Left forelimb (tissue), 1 donor: ENCODE measurements around the gene TRDMT1.

Experiments used
- DNase-seq: peaks from one replicate; pipeline ENCODE4 v3.0.0-alpha.2; 2018; ENCODE audit warnings: low spot score

TRDMT1 gene

DNA sequence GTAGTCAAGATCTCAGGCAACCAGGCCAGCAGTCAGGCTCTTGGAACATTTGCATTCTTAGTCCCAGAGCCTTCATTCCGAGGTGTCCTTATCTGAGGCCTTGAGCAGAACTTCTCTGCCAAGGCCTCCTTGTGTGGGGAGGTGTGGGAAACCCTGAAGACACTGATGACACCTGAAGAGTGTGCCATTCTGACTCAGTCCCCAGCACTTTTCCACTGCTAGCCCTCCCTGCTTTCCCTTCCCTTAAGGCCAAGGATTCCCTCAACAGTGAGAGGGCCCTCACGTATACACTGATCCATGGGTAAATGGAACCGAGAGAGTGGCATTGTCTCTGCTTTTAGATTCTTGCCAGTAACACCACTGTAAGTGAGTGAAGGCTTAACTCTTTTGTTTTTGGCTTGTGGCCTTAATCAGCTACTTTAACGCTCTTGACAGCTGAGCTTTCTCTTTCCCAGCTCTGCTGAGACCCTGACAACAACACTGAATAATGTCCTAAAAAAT lies 30.3 kb downstream of the TRDMT1 start:
- DNase-seq: no peak

DNA sequence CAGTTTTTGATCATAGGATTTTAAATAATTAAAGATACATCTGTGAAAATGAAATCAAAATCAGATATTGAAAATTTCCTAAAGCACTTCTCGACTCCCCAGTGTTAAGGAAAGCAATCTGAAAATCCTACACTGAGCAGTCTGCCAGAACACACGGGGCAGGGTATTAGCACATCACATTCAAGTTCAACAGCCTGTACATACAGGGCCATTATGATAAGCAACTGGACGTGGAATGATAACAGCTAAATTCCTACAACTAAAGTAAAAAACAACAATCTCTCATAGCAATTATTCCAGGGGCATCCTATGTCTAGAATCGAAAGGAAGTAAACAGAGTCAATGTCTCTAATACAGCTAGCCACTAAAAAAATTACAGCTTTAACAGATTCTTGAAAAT lies 31.7 kb downstream of the TRDMT1 start:
- no peak for DNase-seq

DNA sequence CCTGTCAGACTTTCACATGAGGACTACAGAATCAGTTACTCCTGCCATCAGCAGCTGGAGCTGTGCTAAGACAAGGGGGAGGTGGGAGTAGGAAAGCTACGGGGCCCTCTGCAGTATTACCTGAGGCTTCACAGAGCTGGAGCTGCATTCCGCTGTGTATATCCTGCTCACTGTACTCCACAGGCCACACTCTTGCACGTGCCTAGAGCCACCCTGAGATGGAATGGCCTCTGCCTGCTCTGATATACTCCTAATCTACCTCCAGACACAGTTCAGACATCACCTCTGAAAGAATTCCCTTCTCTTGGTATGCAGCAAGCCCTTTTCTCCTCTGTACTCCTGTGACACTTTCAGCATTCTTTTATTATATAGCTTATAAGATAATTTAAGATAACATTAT lies 34.8 kb downstream of the TRDMT1 start:
- no peak for DNase-seq

DNA sequence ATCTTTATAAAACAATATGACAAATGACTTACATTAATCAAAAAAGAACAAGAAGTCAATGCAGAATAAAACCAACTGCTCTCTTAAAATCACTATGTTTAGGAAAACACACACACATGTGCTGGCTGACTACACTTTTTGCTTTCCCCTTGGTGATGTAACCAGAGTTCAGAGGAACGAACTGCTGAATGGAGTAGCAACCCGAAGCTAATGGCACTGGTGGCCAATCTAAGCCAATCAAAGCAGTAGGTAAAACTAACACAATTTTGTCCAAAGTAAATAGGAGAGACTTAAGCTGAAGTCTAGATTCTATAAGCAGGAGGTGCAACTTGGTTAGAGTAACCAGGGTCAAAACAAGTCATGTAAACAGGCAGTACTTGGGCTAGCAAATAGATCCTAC lies 38.6 kb downstream of the TRDMT1 start:
- no peak for DNase-seq

DNA sequence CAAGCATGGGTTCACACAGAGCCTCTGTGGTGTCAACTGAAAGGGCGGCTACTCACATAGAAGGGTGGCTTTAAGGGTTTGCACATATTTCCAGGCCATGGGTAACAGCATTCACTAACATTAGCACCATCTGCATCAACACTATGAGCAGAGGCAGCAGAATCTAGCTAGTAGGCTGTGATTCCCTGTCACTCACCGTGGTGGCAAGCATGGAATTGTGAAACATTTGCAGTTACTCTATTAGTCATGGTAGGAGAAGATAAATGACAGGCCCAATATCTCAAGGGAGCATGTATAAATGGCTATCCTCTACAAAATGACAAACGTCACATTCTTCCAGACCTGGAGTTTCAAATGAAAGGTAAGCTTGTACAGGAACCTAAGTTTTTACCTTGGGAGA lies 39.7 kb downstream of the TRDMT1 start:
- DNase-seq: no peak

DNA sequence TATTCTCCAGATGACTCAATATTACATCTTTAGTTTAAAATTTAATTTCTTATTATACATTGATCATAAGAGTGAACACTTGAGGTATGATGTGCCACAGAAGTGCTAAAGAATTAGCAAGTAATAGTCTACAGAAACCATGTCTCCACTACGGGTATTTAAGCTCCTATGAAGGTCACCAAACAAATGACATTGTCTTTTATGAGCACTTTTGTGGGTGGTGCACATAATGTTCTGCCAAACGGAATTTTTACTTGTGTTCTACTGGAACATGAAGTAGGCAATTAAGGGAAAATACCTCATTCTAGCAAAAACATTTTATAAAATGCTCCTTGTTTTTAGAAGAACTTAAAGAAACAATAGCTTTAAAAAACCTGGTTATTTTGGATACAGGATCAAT lies 44.4 kb downstream of the TRDMT1 start:
- no peak for DNase-seq

DNA sequence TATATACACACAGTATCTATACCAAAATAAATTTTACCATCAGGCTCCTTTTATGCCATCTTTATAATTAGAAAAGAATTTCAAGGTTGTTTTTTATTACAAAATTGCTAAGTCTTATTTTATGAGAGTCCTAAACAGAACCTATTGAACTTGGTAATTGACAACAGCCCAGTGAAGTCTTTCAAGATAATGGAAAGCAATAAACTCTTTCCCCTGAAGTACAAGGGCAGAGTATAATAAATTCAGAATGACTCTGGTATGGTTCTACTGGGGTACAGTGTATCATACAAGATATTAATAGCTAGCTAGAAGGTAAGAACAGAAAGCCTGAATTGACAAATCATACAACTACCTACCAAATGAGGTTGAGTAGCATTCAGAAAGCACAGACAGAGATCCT lies 45.6 kb downstream of the TRDMT1 start:
- no peak for DNase-seq

DNA sequence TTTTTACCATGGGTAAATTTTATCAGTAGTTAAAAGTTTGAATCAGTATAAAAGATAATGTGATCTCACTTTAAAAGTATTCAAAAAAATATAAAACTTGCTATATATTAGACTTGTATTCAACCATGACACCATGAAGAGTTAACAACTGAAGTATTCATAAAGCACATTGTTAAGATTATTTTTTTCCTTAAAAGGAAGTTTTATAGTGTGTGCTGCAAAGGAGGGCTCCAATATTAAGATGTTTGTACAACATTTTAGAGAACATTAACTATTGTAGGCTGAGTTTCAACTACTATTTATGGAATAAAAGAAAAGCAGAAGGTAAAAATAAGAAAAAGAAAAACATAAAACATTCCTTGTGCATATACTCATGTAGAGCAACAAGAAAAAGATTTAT lies 47.4 kb downstream of the TRDMT1 start:
- DNase-seq: no peak

DNA sequence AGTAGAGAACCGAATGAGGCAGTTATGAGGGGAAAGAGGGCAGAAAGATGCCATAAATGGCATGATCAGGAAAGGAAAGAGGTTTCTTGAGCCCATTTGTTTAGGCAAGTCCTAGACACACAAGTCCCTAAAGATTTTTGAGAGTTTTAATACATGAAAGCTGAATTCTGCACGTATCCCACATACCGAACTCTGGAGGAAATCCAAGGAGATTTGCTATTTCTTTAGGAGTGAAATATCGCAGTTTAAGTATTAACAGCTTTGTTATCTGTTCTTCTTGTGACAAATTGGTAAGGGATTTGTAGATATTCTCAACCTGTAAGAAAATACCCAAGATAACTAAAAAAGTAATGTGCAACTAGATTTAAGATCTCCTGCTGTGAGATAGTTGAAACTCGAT lies 48.2 kb downstream of the TRDMT1 start:
- no peak for DNase-seq

DNA sequence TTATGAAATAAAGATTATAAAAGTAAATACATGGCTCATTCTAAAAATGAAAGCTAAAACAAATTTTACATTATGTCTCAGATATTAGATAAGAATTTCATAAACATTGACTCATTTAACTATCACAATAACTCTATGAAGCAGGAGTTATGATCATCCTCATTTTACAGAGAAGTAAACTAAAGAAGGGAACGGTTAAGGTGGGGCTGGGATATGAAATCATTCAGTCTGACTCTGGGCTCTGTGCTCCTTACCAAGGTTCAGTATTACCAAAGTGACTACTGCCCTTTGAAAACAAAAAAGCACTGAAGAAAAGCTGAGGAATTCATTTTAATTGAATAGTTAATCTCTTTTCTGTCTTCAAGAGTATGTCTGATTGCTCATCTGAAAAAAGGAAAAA lies 49.8 kb downstream of the TRDMT1 start:
- no peak for DNase-seq

DNA sequence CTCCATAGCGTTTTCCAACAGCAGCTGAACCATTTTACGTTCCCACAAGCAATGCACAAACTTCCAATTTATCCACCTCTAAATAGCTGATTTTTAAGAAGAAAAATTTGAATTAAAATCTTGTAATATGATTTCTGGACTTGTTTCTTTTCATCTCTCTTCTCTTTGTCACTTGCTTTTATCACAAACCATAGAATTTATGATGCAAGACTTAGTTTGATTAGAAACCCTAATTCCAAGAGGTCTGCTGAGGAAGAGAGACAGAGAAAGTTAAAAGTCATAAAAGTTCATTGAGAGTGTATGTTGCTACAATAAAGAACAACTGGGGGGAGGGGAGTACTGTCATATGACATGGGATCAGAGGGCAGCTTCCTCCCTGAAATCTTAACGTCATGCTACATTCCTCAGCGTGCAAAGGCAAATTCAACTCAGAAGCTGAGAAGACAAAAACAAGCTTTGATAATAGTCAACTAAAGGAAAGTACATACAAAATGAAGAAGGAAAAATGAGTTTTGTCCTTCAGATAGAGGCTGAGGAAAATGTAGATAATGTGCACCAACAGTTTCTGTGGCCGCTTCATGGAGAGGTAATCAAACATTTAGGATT lies 53.5 kb downstream of the TRDMT1 start:
- DNase-seq: no peak

DNA sequence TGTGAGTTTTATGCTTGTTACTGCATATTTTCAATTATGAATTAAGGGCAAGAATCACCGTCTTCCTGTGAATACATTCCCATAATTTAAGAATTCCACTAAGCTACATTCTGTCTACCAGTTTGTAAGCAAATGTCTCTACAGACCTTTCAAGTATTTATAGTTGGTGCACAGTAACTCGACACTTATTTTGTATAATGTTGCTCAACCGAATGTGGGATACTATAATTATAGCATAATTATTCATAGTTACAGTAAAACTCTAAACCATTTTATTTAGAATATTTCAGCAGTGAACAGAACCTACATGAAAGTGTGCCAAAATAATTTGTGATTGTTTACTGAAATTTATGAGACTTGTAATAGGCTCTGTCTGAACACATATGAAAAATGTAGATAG lies 54.6 kb downstream of the TRDMT1 start:
- no peak for DNase-seq

DNA sequence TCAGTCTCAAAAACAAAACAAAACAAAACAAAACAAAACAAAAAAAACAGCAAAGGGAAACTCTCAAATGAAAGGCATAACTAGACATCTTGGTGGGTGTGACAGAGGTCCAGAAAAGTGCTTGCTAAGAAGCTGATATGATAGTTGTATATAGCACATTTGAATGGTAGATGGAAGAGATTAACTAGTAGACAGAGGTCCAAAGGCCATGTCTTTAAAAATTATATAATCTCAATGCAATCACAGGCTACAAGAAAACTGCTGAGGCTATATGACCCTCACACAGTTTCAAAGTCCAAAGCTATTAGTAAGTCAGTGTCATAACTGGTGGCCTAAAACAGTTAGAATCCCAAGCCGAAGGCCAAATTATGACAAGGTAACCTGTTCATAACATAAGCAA lies 56.2 kb downstream of the TRDMT1 start:
- DNase-seq: no peak

DNA sequence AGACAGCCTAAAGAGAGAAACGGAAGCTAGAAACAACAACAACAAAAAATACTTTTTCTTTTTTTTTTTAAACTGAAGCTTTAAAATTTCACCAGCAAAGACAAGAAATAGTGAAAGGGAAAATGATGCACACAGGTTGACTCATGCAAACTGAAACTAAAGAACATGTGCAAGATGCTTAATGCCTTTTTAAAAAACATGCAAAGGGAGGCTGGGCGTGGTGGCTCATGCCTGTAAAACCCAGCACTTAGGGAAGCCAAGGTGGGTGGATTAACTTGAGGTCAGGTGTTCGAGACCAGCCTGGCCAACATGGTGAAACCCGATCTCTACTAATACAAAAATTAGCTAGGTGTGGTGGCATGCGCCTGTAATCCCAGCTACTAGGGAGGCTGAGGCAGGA lies 56.7 kb downstream of the TRDMT1 start:
- DNase-seq: no peak

DNA sequence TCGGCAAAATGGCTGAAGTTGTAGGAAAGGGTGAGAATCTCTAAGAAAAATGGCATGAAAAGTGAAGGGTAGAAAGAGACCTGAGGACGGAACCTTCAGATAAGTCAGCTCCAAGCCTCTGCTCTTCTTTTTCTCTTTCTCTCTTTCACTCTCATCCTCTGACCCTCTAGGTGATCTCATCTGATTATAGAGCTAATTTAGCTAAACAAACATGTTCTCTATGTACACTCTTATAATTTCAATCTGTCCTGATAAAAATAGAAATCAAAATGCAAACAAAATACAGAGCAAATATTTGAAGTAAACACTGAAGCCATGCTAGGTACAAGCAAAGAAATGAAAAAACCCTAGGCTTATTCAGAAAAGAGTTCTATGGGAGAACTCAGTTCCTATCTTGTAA lies 57.4 kb downstream of the TRDMT1 start:
- DNase-seq: no peak

DNA sequence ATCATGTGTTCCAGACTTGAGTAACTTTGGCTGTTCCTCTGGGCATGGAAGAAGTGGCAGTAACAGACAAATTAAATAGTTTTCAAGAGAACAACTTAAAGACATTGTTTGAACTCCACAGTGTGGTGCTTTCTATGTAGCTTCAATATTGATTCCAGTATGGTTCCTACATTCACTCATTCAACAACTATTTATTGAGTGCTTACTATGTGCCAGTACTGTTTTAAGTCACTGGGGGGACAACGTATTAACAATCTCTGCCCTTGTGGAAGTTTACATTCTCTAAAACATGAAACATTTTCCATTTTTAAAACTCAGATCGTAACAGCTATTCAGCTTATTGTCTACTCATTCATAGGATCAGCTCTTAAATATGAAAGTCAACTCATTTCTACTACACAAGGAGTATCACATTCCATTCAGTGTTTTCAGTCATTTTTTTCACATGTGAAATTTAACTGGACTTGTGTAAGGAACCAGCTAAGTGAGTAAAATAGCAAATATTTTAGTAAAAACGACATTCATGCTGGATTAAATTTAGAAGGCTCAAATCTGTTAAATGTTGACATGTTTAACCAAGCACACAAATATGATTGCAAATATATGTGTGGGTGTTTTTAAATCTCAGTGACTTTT lies 58.3 kb downstream of the TRDMT1 start:
- DNase-seq: no peak

DNA sequence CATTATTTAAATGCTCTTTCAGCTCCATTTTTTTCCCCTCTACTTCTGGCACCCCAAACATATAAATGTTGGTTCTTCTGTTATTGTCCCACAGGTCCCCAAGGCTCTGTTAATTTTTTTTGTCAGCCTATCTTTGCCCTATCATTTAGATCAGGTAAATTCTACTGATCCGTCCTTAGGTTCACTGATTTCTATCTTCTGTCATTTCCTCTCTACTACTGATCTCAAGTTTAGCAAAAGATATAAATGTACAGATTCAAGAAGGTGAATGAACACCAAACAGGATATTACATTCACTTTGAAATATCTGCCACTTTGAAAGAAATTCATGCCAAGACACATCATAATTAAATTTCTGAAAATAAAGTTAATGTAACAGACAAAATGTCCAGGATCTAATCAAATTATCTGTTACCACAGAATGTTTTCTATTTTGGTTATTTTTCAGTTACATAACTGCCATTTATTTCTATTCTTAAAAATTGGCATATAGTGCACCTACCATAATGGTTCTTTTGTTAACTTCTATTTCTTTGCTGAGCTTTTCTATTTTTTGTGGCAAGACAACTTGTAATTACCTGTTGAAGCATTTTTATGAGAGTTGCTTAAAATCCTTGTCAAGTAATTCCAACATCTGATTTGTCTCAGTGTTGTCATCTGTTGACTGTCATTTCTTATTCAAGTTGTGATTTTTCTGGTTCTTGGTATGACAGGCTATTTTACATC lies 59.8 kb downstream of the TRDMT1 start:
- DNase-seq: no peak

DNA sequence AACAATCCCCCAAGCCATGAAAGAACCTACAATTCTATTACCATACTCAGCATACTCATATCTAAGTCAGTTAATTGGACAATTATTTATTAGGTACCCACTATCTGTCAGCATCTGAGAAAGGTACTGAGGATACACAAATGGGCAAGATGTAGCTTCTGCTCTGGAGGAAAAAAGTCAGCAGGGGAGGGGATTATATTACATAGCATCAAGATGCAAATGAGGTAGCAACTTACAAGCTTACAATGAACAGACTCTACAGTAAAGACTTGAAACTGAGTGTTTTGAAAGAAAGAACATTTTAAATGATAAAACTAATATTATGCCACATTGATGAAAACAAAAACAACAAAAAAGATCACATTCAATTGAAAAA lies 61.1 kb downstream of the TRDMT1 start:
- DNase-seq: no peak

DNA sequence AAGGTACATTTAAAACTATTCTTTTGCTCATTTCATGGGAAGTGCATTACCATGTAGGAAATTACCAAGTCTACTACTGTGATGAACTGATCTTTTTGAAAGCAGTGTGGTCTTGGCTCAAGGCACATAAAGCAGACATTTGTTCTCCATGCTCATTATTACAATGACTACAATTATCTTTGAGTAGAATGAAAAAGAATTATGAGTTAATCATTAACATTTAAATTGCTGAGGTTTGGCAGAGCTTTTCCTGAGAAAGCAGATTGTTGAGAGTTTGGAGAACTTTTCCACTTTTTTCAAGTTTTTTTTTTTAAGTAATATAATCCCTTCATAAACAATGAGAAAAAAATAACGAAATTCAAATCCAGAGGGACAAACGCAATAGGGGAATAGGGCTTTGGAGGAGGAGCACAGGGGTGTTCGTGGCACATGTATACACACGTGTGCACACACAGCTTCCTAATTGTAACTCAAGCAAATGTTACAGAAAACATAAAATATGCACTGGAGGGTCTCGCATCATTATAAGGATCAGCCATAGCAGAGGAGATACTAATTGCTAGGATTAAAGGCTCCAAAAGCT lies 62.9 kb downstream of the TRDMT1 start:
- no peak for DNase-seq

DNA sequence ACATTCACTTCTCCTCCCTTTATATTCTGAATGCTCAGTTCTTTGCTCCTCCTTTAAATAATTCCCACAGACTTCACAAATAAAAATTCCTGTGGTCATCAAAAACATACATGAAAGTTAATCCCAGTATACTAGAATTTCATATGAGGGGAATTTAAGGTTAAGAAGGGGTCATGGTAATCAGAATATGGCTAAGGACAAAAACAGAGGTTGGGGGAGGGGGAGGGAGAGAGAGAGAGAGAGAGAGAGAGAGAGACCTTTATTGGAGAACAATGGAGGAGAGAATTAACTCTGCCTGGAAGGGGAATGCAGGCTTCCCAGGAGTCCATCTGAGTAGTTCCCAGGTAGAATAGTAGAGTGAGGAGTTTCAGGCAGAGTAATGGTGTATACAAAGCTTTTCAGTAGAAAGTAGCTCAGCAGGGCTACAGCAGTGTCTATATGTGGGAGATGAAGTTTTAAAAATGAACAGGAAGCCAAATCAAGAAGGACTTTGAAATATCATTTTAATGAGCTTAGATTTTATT lies 66.7 kb downstream of the TRDMT1 start:
- no peak for DNase-seq

DNA sequence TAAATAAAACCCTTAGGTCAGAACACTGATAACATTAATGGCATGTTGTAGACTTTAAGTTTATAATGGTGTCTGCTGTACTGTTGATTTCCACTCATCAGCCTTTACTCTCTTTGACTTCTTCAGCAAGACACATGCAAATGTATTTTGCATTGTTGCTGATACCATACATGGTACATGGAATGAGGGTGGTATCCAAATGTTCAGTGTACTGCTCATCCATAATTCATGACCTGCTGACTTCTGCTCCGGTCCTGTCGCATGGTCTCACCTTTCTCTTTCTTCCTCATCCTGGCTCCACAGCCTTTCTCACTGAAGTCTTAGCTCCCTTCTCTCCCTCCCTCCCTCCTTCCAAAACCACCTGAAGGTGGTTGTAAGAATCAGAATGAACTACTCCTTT lies 67.2 kb downstream of the TRDMT1 start:
- DNase-seq: no peak

DNA sequence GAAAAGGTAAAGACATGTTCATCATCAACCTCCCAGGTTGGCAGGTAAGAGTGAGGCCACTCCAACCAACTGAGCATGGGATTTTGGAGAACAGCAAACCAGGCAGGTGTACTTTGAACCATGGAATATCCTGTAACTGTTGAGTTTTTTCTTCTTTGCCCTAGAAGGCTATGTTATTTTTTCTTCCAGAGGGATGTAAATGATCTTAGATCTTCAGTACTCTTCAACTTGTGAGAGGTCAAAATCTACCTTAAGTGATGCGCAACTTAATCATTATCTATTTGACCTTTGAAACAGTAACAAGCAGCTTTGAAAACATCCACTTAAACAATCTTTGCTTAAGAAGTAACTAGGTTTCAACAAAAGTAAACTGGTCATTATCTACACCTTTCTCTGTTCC lies 71.7 kb downstream of the TRDMT1 start, which contains the start of gene CUBN:
Gene CUBN, minus strand, starts transcription at position 71 of the 400 bp plus-strand sequence. Its CDS starts 46 bp downstream, at position 25.
- DNase-seq: no peak

DNA sequence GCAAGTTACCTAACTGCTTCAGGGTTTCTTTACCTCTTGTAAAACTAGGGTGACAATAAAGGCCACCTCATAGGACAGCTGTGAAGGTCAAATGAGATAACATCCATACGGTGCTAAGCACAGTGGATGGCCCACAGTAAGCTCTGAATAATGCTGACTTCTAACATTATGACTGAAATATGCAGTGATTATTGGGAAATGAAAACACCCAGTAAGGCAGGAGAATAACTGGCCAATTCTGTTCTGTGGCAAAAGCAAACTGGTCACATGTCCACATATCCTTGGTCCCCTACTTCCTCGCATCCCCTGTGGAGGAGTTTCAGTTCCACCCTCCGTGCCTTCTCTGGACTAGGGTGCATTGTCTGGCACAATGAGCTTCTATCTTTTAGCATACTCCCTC lies 73.2 kb downstream of the TRDMT1 start:
- DNase-seq: no peak
